MV-4-11 (cell line): ENCODE results near the gene ENG.
A peak's percentile ranks its signal among the peaks of the same experiment; 100 is the strongest.

Experiments used
- DNase-seq: peaks from one replicate; lab custom pipeline; 2025; lab: John Stamatoyannopoulos, UW

ENG gene

DNA sequence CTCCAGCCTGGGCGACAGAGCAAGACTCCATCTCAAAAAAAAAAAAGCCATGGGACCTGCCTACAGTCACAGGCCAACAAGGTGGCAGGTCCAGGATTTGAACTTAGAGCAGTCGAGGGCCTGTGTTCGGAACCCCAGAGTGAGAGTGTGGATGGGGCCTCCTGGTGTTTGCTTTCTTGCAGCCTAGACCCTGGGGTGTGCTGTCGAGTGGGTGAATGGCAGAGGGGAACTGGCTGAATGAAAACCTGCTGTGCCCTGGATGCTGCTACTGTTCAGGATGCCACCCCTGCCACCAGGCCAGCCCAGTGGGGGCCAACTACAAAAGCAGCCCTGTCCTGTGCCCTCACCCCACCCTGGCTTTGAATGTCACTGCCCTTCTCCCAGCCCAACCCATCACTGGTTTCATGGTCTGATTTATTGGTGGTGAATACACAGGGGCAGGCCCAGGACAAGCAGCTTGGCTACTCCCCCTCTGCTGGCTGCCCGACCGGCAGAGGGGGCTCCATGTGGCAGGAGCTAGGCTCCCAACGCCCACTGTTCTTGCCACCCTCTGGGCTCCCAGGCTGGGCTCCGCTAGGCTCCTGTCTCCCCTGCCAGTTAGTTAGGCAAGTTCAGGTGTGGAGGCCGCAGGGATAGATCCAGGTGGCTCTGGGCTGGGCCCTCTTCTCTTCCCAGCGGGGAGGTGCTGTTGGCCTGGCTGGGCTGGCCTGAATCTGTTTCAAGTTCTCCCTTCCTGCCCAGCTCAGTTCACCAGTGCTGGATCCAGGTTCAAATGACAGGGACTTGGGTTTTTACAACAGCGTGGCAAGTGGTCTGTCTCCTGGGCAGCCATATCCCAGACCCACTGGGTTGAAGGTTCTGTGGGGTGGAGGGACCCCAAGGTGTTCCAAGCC is 39.6 kb downstream of the ENG start:
- no peak for DNase-seq

- DNase-seq = no peak
Observed at GRCh38 chr9:127813686-127814226, 40.7 kb downstream of the ENG start.

DNA sequence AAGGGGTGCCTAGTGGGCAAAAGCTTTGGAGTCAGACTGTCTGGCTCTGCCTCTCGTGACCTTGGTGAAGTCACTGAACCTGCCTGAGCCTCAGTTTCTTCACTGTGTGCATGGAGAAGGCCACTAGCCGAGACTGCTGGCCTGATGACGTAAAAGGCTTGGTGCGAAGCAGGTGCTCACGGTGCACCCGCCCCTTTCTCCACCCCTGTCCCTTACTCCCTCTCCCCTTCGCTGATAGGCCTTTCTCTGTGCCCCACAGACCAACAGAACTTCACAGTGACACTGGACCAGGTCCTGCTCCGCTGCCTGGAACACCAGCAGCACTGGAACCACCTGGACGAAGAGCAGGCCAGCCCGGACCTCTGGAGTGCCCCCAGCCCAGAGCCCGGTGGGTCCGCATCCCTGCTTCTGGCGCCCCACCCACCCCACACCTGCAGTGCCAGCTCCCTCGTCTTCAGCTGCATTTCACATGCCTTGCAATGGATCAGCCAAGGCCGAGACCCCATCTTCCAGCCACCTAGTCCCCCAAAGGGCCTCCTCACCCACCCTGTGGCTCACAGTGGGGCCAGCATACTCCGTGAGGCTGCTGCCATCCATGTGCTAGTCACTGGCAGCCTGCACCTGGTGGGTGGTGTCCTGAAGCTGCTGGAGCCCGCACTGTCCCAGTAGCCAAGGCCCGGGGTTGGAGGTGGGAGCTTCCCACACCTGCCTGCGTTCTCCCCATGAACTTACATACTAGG is 41.4 kb downstream of the ENG start:
- DNase-seq = no peak

GRCh38 chr9:127812011-127812410 is 42.4 kb downstream of the ENG start:
- no peak for DNase-seq

DNA sequence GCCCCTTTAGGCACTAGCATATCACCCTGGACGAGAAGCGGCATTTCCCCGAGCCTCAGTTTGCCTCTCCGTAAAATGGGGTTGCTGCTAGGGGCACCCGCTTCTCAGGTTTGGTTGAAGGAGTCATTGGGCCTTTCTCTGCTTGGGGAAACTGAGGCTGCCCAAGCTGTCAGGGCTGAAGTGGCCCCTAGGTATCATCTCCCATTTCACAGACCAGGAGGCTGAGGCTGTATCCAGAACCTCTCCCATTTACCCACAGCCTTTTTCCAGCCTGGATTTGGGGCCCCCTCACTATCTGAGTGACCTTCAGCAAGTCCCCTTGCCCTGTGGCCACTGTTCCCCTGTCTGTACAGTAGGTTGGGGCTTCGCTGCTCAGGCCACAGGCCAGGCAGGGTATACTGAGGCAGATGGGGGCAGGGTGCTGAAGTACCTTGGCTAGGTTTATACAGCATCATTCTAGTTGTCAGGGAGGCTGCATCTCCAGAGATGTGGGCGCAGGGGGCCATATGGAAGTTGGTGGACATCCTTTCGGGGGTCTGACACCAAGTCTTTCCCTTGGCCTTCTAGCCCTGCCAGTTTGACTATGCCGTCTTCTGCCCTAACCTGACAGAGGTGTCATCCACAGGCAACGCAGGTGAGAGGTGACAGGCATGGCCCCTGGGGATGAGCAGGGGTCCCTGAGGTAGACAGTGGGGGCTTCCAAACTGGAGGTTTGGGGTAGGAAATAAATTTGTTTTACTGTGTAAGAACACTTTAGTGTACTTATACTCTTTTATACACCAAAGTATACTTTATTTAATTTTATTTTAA is 43.9 kb downstream of the ENG start:
- DNase-seq = no peak

- no peak for DNase-seq
Observed at GRCh38 chr9:127809540-127810377, 44.7 kb downstream of the ENG start.

DNA sequence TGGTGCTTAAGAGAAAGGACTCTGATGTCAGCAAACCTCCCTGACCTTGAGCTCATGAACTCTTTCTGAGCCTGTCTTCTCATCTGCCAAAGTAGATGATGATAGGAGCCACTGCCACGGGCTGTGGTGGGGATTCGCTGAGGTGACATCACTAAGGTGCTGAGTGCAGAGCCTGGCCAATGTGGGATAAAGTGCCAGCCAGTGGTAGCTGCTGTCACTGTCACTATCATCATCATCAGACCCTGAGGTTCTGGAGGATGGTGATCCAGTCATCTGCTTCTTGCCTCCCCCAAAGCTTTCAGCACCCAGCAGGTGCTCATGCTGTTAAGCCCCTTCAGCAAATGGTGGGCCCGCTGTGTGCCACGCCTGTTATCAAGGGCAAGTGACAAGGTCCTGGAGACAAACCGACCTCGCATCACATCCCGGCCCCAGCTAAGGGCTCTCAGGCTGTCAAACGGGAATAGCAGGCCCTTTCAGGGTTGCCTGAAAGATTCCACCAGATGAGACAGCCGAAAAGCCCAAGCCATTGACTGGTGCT is 45.4 kb downstream of the ENG start:
- no peak for DNase-seq

DNA sequence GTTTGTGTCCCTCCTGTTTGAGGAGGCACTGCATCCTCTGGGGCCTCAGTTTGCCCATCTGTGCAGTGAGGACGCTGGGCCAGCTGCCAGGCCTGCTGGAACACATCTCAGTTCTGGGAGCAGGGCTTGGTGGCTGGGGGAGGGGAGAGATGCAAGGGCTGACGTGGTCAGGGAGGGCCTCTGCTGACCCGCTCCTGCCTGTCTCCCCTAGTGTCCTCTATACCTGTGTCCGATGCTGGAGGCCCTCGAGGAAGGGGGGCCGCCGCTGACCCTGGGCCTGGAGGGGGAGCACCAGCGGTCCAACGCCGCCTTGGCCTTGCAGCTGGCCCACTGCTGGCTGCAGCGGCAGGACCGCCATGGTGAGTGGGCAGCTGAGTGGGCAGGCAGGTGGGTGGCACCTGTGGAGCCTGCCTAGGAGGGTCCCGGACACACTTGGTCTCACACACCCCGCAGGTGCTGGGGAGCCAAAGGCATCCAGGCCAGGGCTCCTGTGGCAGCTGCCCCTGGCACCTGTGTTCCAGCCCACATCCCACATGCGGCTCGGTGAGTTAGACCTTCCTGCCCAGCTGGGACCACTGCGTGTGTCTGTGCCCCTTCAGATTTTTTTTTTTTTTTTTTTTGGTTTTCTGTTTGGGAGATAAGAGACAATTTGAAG is 46.0 kb downstream of the ENG start:
- DNase-seq = no peak

- no peak for DNase-seq
Observed at GRCh38 chr9:127806871-127807270, 47.6 kb downstream of the ENG start.

DNA sequence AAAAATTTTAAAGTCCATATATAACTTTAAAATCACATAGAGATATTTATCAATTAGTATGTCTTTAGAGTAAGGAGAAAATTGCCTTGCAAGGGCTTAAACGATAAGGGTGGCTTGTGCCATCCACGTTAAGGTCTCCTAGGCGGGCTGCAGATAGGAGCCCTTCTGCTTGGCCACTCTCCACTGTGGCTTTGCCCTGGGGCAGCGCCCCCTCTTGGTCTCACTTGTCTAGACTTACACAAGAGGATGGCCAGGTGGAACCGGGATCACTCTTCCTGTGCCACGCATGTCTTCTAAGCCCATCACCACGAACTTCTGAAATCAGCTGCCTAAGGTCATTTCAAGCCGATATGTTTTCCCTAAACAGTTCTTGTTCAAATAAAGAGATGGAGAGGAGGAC is 48.8 kb downstream of the ENG start:
- DNase-seq = peak; percentile 12

DNA sequence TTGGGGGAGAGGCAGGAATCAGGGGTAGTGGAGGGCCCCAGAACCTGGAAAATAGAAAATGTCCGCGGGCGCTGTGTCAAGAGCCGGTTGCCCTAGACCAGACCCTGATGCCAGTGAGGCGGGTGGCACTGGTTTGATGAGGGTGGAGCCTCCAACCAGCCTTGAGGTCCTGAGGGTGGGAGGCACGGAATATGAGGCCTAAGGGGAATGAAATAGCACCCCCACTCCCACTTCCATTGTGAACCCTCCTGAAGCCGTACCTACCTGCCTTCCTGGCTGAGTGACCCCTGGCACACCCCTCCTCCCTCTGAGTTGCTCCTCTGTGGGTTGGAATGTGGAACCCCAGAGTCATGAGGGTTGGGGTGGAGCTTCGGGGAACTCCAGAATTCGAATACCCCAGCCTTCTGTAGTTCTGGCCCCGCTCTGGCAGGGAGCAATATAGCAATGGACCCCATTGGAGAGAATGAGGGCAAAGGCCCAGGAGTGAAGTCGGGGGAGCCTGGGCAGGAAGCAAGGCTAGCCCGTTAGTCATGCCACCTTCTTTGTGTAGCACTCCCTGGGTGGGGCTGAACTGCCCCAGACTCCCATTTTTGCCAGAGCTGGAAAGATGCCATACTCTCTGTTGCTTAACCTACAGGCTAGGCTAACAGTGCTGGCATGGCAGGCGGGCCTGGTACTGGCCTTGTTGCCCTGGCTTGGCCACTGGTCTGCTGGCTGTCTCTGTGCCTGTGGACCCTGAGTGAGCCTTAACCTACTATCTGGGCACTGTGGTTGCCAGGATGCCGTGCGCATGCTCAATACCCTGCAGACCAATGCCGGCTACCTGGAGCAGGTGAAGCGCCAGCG is 50.7 kb downstream of the ENG start:
- peak; percentile 15 for DNase-seq

DNA sequence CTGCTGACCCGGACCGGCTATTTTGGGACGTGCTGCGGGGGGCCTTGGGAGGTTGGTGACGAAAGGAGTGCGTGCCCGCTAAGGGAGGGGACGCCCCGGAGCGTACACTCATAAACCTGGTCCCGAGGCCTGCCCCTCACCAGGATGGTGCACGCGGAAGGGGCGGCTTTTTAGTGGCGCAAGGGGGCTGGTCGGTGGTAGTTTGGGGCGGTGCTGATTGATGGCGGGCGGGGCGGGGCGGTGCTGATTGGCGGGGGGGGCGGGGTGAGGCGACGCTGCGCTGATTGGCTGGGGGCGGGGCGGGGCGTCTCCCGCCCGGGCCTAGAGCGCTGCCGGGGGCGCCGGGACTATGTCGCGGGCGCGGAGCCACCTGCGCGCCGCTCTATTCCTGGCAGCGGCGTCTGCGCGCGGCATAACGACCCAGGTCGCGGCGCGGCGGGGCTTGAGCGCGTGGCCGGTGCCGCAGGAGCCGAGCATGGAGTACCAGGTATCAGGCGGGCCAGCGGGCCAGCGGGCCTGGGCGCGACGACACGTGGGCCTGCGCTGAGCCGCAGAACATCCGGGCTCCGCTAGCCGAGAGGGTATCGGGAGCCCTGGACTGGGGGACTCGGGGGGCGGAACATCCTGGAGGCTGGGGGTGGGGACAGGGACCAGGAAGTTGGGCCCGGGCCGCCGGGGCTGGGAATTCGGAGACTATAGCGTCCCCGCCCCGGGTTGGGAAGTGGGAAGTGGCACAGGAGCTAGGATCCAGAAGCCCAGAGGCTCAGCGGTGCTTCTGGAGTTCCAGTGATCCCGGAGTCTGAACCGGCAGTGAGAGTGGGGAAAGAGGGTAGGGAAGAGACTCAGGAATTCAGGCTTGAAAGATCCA is 51.6 kb downstream of the ENG start, which contains the start of gene FPGS:
Gene FPGS, plus strand, starts transcription at position 307 of the 868 bp plus-strand sequence. Its CDS starts 43 bp downstream, at position 350.
- DNase-seq = peak; percentile 71

DNA sequence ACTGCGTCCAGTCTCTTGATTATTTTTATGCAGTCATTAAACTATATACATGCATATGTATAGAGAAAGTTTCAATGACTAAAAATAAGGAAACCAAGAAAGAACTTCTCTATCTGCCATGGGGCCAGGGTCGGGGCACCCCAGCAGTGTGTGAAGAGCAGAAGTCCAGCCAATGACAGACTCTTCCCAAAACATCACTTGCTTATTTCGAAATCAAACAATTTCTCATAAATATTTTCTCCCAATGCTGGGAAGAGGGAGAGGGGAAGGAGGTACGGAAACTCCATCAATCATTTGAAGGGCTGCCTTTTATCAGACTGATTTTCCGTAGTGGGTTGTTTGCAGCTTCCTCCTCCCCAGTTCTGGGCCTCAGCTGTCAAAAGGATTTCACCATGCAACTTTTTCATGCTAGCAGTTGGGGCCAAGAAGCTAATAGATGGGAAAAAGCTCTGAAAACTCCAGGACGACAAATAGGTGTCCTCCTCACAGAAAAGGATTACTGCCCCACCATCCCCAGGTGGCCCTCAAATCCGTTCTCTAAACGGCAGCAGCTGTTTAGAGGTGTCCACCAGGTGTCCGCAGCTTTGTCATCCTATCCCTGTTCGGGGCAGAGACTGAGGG is 52.4 kb downstream of the ENG start:
- DNase-seq = peak; percentile 70

GRCh38 chr9:127796852-127797370 is 57.5 kb downstream of the ENG start:
- peak; percentile 85 for DNase-seq

- peak; percentile 59 for DNase-seq
Observed at GRCh38 chr9:127796225-127796813, 58.1 kb downstream of the ENG start.

DNA sequence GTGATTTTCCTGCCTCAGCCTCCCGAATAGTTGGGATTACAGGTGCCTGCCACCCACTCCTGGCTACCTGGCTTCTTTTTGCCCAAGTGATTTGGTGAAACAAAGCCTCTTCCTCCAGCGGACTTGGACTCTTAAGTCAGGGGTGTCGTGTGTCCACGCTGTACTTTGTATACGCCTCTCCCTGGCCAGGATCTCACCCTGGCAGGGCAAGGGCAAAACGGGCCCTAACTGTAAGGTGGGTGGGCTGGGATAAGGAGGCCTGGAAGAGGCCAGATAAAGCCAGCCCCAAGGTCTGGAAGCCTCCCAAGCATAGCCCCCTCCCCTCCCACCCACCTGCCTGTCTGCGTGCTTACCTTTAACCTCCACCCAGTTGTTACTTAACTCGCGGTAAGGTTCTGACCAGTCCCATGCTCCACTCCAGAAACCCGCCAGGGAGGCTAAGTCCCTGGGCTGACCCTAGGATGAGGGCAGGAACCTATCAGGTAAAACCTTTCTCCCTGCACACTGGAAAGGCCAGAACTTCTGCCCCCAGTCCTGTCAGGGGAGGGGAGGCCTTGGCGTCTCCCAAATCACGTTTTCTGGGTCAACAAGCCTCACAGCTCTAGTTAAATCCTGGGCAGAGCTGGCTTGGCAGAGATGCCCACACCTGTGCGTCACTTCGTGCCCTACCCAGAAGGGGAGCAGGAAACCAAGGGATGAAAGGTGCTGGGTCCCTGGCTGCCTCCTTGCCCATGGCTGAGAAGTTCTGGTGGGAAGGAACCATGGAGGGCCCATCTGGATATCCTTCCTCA is 60.3 kb downstream of the ENG start:
- no peak for DNase-seq
